Peyer's patch (tissue), 4 donors: ENCODE measurements around the gene LINGO4. TPM values are rescaled to one million over a fixed set of nuclear protein-coding genes. Genes with fewer than 3 reads are reported as not detected.
A peak's percentile ranks its signal among the peaks of the same experiment; 100 is the strongest.

ENCODE experiments used
- DNase-seq, 3 donors: peaks; one replicate each; pipeline ENCODE4 v3.0.0-alpha.2; 2017 to 2019
- H3K27ac ChIP-seq, 4 donors: fragments of 200-600 bp; sonication (generic); one replicate each; pipeline ENCODE4 v1.5.1; 2016 to 2019
- H3K27me3 ChIP-seq, 2 donors: fragments of 200-600 bp; sonication (generic); one replicate each; pipeline ENCODE4 v1.5.1; 2019
- H3K36me3 ChIP-seq, 3 donors: fragments of 200-600 bp; sonication (generic); one replicate each; pipeline ENCODE4 v1.5.1; 2016 to 2019
- H3K4me1 ChIP-seq, 4 donors: fragments of 200-600 bp; sonication (generic); one replicate each; pipeline ENCODE4 v1.5.1; 2016 to 2019
- H3K4me3 ChIP-seq, 4 donors: fragments of 200-600 bp; sonication (generic); 1 replicate in 3 of 4; 2 replicates in 1 of 4; pipeline ENCODE4 v1.5.1; 2016 to 2019; ENCODE audit warnings: mild to moderate bottlenecking in 1 of 4
- H3K9me3 ChIP-seq, 4 donors: fragments of 200-600 bp; sonication (generic); one replicate each; pipeline ENCODE4 v1.5.1; 2016 to 2019; ENCODE audit warnings: mild to moderate bottlenecking in 1 of 4
- CTCF ChIP-seq, 6 experiments: fragments of 450-650 bp in 4 of 6; fragments of 200-600 bp in 2 of 6; sonication (generic) in 1 of 6; IDR thresholded peaks; one replicate each; pipeline ENCODE4 v1.5.1; 2017 to 2019; ENCODE audit warnings: antibody characterized with exemption in 6 of 6, mild to moderate bottlenecking in 3 of 6, moderate library complexity in 1 of 6
- POLR2A ChIP-seq, 2 donors: fragments of 450-650 bp; IDR thresholded peaks; one replicate each; pipeline ENCODE4 v1.5.1; 2017; ENCODE audit warnings: antibody characterized with exemption in 2 of 2, mild to moderate bottlenecking in 2 of 2, moderate library complexity in 2 of 2
- total RNA-seq, 4 donors: library from RNA; depleted of rRNA; stranded (reverse); fragments of >200 nt; gene quantifications; one replicate each; pipeline ENCODE4 v1.1.0, GENCODE V29; 2016

LINGO4 gene
- total RNA-seq, 4 donors from 2014 or later, result 1.0 to 1.3 (median 1.1) TPM; not detected in 1

- DNase-seq, result peak in 1 of 3 donors; percentile 33
- H3K27me3 ChIP-seq, result no peaks in the 10 kb centered on the region
- H3K36me3 ChIP-seq, result no peaks in the 10 kb centered on the region
- no peaks in the 10 kb centered on the region for H3K4me1 ChIP-seq
- H3K9me3 ChIP-seq, result no peaks in the 10 kb centered on the region
- TF ChIP-seq POLR2A (IDR thresholded peaks at IDR 0.05), result no peak
- TF ChIP-seq CTCF (IDR thresholded peaks at IDR 0.05), result no peak
- H3K27ac ChIP-seq, result no peak overlapping the region
- no peak overlapping the region for H3K4me3 ChIP-seq
These were observed 44.7 kb upstream of the LINGO4 start for GRCh38 chr1:151849871-151850270.

- no peaks in the 10 kb centered on the region for H3K27me3 ChIP-seq
- TF ChIP-seq CTCF (IDR thresholded peaks at IDR 0.05) (no peak), POLR2A (IDR thresholded peaks at IDR 0.05) (no peak)
These were observed 43.9 kb upstream of the LINGO4 start for GRCh38 chr1:151849126-151849525.

DNA sequence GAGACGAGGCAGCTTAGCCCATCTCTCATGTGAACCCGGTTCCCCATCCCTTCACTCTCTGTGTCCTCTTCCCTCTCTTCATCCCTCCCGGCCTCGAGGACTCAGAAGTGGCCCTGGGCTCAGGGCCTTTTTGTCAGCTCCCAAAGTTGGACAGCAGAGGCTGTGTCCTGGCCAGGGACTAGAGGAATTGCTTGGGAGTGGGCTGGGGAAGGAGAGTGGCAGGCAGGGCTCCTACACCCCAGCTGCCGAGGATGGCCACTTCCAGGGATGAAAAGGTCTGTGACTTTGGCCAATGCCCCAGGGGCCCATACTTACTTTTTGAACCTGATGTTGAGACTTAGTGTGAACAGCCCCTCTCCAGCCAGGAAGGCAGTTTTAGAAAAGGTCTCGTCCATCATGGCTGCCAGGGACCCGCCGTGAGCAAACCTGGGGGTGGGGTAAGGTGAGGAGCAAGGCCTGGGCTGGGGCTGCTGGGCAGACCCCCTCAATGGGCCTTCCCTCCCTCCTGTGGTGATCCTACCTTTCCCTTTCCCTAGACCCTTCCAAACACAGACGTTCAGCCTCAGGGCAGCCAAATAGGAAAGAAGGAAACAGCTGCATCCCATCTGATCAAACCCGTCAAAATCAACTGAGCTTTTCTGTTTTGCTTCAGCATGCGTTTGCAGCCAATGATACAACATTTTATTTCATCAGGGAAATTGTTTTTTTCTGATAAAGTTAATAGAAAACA lies 42.8 kb upstream of the LINGO4 start:
- no peak overlapping the region for H3K4me3 ChIP-seq
- H3K27me3 ChIP-seq, result no peaks in the 10 kb centered on the region
- no peaks in the 10 kb centered on the region for H3K4me1 ChIP-seq
- DNase-seq, result peak in 1 of 3 donors; percentile 11
- no peaks in the 10 kb centered on the region for H3K9me3 ChIP-seq
- no peak overlapping the region for H3K27ac ChIP-seq
- H3K36me3 ChIP-seq, result no peaks in the 10 kb centered on the region
- TF ChIP-seq POLR2A (IDR thresholded peaks at IDR 0.05) (no peak), CTCF (IDR thresholded peaks at IDR 0.05) (no peak)

More at GRCh38 chr1:151849126-151849525, 43.9 kb upstream of the LINGO4 start:
- Histone ChIP-seq H3K4me3 (no peak overlapping the region), H3K9me3 (no peaks in the 10 kb centered on the region), H3K36me3 (no peaks in the 10 kb centered on the region), H3K27ac (no peak overlapping the region), H3K4me1 (no peaks in the 10 kb centered on the region)
- DNase-seq, result no peak

- Histone ChIP-seq H3K27ac (no peak overlapping the region), H3K4me1 (no peaks in the 10 kb centered on the region), H3K27me3 (no peaks in the 10 kb centered on the region), H3K9me3 (no peaks in the 10 kb centered on the region), H3K4me3 (no peak overlapping the region), H3K36me3 (no peaks in the 10 kb centered on the region)
- DNase-seq, result peak in 1 of 3 donors; percentile 23
- TF ChIP-seq CTCF (IDR thresholded peaks at IDR 0.05) (no peak), POLR2A (IDR thresholded peaks at IDR 0.05) (no peak)
These were observed 41.5 kb upstream of the LINGO4 start for GRCh38 chr1:151846686-151847237.

DNA sequence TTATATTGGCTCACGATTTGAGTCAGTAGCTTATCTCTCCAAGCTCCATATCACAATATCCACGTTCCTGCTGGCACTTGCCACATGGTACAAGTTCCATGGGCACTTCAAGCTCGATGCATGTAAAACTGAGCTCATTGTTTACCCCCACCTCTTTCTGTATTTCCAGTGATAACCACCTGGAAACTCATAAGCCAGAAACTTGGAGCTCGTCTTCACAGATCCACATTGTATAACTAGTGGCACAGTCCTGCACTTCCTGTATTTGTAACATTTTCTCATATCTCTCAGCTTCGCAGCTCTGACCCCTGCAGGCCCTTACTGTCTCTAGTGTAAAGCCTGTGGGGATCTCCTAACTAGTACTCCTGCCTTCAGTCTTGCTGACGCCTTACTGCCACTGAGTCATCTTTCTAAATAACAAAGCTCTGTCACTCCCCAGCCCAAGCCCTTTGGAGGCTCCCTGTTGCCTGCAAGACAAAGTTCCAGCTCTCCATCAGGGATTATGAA lies 40.9 kb upstream of the LINGO4 start:
- no peak overlapping the region for H3K4me3 ChIP-seq
- H3K4me1 ChIP-seq, result no peaks in the 10 kb centered on the region
- H3K36me3 ChIP-seq, result no peaks in the 10 kb centered on the region
- H3K27me3 ChIP-seq, result no peaks in the 10 kb centered on the region
- no peak overlapping the region for H3K27ac ChIP-seq
- DNase-seq, result peak in 1 of 3 donors; percentile 9
- no peaks in the 10 kb centered on the region for H3K9me3 ChIP-seq
- TF ChIP-seq CTCF (IDR thresholded peaks at IDR 0.05), result no peak
- no peak for TF ChIP-seq POLR2A (IDR thresholded peaks at IDR 0.05)
